SHP77 (cell line): ENCODE measurements around the gene APOA5.
"Not testable (repeated sequence)": the region's sequence is repeated elsewhere in the genome, so short reads cannot be mapped to it uniquely, and the experiment has no call there.

Source experiments
- DNase-seq, 2 experiments: peaks; one replicate each; lab custom pipeline; 2025; lab: John Stamatoyannopoulos, UW

The APOA5 gene

GRCh38 chr11:116791813-116792143, at the start of gene APOA5:
TSS of gene APOA5 (minus strand) at chr11:116791879. CDS start at chr11:116791860, 19 bp downstream.
- no peak for DNase-seq

- no peak for DNase-seq
These were observed 49.1 kb upstream of the APOA5 start for GRCh38 chr11:116840746-116841296.

DNA sequence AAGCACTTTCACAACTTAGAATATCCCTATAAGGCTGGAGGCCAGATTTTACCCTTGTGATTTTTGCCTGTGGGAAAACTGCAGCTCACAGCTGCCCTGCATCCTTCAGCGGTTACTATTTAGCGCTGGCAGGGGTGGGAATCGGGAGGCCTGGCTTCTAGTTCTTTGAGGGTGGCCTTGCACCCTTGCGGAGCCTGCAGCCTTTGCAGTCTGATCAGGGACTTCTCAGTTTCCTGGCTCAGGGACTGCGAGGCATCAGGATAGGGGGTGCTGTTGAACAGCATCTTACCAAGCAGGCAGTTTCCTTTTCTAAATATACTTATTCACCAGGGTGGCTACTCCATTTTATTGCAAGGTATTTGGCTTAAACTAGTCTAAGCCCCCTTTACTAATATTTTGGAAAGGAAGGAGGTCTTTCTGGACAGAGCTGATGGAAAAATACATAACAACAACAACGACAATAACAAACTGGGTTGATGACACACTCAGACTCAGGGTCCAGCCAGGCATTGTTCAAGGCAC, 48.6 kb upstream of the APOA5 start:
- no peak for DNase-seq

DNA sequence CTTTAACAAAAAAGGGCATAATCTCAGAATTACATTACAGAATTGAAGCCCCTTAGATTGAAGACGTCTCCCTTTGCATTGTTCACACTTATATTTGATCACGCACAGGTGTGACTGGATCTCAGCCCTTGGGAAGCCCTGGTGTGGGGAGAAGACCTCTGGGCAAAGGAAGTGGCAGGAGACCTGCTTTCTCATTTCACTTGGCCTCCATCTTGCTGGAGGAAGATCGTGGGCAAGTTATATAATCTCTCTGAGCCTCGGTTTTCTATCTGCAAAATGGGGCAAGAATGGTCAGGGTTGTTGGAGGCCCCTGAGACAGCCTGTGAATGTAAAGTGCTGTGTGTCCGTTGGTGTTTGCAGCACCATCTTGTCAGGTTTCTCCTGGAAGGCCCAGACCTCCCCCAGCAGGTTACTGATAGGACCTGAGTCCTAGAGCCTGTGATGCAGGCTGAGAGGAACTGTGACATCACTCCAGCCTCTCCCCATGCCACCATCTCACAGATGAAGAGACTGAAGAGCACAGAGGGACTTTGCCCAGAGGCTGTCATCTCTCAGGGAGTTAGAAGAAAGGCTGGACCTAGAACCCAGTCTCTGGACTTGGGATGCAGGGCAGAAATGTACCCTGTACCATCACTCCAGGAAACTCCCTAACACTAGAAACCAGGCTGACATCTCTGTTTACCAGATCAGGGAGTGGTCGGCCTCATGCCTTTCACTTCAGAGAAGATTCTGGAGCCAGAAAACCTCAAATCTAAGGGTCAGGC, 46.8 kb upstream of the APOA5 start:
- DNase-seq: no peak

DNA sequence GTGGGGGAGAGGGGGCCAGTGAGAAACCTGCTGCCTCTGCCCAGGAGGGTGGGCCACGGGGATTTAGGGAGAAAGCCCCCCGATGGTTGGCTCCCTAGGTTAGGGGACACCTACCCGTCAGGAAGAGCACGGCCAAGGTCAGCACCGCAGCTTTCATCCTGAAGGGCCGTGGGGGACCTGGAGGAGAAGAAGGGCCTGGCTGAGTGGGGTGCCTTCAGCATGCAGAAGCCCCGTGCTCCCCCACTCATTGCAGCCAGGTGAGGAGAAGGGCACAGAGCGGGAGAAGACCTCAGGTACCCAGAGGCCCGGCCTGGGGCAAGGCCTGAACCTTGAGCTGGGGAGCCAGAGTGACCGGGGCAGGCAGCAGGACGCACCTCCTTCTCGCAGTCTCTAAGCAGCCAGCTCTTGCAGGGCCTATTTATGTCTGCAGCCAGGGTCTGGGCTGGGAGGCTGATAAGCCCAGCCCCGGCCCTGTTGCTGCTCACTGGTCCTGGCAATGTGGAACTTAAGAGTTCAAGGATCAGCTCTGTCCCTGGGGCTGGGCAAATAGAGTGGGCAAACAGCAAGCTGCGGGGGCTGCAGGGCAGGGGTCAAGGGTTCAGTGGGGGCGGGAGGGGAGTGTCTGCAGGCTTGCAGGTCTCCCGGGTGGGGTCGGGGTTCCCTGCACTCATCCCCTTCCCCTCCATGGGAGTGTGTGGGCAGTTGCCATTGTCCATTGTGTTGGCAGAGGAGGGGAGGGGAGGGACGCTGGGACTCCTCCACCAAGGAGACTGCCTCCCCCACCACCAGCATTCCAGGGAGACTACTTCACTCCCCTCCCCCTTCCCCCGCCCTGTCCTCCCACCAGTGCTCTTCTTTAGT, 45.8 kb upstream of the APOA5 start, which contains the start of gene APOA1:
Gene APOA1 (minus strand): TSS at position 392 of the 861 bp plus-strand sequence. CDS start 235 bp downstream, at position 157.
- no peak for DNase-seq

DNA sequence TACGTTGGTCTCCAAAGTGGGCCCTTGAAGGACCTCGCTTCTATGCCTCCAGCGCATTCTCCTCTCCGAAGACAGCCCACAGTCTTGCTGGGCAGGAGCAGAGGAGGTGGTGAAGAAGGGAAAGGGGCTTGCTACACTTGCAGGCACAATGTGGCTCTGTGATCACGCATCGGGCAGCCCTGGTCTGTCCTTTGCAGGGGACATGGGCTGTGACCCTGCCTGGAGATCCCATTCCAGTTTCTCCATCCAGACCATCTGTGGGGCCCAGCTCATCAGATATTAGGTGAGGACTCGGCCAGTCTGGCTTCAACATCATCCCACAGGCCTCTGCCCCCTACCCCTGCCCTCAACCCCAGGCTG, 44.9 kb upstream of the APOA5 start:
- no peak for DNase-seq

DNA sequence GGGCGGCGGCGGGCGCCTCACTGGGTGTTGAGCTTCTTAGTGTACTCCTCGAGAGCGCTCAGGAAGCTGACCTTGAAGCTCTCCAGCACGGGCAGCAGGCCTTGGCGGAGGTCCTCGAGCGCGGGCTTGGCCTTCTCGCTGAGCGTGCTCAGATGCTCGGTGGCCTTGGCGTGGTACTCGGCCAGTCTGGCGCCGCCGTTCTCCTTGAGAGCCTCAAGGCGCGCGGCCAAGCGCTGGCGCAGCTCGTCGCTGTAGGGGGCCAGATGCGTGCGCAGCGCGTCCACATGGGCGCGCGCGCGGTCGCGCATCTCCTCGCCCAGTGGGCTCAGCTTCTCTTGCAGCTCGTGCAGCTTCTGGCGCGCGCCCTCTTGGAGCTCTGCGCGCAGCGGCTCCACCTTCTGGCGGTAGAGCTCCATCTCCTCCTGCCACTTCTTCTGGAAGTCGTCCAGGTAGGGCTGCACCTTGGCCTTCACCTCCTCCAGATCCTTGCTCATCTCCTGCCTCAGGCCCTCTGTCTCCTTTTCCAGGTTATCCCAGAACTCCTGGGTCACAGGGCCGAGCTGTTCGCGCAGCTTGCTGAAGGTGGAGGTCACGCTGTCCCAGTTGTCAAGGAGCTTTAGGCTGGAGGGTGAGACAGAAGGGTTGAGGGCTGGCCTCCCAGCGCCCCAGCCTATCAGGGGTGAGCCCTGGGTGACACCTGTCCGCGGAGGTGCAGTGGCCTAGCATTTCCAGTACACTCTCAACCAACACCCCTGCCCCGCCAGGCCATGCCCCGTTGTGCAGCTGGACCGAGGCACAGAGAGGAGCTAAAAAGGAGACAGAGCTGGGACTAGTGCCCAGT, 44.3 kb upstream of the APOA5 start:
- DNase-seq: peak; percentile 85 to 86

DNA sequence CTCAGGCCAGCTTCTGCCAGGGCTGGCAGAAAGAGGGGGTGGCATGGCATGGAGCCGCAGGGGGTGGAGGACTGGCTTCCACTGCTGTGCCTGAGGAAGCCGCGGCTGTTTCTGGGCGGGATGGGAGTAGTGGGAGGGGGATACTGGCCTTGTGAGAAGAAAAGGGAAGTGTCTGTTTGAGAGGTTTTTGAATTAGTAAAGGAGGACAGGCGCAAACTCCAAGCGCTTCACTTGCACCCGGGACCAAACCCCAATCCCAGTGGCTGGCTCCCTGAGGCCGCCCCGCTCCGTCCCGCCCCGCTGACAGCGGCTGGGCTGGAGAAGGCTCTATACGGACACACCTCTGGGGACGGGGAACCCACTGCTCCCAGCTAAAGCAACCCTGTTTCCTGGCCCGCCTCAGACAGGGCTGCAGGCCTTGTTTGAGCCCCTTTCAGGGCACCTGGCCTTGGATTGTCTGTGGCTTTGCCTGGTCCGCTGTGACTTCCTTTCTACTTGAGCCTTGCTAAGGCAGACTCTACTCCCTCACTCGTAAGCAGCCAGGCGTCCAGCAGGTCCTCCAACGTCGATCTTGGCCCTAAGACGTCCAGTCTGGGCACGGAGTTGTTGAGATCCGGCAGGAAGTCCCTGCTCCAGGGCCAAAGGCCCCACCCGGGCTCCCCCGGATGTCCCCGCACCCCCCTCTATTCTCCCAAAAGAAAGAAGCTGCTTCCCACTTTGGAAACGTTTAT, 43.5 kb upstream of the APOA5 start:
- DNase-seq: no peak

GRCh38 chr11:116834535-116835041, 42.9 kb upstream of the APOA5 start:
- not testable (repeated sequence) for DNase-seq

DNA sequence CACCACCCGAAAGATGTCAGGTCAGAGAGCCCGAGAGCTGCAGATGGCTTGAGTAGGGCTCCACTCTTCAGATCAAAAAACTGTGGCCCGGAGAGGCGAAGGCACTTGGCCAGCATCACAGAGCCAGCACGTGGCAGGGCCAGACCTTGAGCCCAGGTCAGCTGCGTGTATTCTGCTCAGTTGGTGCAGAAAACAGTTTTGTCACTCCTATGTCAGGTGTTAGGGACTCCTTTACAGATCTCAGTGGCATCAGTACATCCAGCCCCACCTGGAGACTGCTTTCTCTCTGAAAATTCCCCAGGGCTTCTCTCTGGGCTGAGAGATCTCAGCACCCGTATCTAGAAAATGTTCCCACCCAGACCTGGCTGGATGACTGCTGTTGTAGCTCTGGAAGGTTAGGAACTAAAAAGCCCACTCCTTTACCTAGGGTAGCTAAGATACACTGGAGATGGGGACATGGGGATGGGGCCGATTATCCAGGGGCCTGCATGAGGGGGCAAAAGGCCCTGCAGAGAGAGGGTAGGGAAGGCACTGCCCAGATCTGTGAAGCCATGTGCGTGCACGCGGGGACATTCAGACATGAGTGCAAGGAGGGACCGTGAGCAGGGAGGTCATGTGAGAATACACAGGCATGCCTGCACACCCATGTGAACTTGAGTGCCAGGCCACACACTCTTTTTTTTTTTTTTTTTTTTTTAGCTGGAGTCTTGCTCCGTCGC, 42.3 kb upstream of the APOA5 start:
- no peak for DNase-seq

DNA sequence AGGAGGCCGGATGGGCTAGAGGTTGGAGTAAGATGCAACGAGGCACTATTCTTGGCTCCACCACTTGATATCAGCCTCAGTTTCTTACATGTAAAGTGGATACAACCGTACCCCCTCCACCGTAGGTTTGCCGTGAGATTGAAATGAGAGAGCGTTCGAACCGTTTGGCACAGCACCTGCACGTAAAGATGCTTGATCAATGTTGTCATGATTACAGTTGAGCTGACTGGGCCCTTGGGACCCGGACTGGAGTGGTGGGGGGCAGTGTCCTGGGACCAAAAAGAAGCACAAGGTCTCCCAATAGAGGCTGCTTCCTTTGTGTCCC, 41.8 kb upstream of the APOA5 start:
- DNase-seq: no peak

GRCh38 chr11:116832350-116833290, 40.9 kb upstream of the APOA5 start:
- peak in 1 of 2 experiments; percentile 14 for DNase-seq

GRCh38 chr11:116831790-116832349, 40.2 kb upstream of the APOA5 start:
- no peak for DNase-seq

DNA sequence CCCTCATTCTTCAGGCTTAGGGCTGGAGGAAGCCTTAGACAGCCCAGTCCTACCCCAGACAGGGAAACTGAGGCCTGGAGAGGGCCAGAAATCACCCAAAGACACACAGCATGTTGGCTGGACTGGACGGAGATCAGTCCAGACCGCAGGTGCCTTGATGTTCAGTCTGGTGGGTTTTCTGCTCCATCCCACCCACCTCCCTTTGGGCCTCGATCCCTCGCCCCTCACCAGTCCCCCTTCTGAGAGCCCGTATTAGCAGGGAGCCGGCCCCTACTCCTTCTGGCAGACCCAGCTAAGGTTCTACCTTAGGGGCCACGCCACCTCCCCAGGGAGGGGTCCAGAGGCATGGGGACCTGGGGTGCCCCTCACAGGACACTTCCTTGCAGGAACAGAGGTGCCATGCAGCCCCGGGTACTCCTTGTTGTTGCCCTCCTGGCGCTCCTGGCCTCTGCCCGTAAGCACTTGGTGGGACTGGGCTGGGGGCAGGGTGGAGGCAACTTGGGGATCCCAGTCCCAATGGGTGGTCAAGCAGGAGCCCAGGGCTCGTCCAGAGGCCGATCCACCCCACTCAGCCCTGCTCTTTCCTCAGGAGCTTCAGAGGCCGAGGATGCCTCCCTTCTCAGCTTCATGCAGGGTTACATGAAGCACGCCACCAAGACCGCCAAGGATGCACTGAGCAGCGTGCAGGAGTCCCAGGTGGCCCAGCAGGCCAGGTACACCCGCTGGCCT, 38.7 kb upstream of the APOA5 start:
- no peak for DNase-seq

DNA sequence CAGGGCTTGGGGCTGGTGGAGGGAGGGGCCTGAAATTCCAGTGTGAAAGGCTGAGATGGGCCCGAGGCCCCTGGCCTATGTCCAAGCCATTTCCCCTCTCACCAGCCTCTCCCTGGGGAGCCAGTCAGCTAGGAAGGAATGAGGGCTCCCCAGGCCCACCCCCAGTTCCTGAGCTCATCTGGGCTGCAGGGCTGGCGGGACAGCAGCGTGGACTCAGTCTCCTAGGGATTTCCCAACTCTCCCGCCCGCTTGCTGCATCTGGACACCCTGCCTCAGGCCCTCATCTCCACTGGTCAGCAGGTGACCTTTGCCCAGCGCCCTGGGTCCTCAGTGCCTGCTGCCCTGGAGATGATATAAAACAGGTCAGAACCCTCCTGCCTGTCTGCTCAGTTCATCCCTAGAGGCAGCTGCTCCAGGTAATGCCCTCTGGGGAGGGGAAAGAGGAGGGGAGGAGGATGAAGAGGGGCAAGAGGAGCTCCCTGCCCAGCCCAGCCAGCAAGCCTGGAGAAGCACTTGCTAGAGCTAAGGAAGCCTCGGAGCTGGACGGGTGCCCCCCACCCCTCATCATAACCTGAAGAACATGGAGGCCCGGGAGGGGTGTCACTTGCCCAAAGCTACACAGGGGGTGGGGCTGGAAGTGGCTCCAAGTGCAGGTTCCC, 38.0 kb upstream of the APOA5 start, which contains the start of gene APOC3:
Gene APOC3 (plus strand): TSS at position 383 of the 659 bp plus-strand sequence. CDS start 676 bp downstream, outside the sequence.
- no peak for DNase-seq

DNA sequence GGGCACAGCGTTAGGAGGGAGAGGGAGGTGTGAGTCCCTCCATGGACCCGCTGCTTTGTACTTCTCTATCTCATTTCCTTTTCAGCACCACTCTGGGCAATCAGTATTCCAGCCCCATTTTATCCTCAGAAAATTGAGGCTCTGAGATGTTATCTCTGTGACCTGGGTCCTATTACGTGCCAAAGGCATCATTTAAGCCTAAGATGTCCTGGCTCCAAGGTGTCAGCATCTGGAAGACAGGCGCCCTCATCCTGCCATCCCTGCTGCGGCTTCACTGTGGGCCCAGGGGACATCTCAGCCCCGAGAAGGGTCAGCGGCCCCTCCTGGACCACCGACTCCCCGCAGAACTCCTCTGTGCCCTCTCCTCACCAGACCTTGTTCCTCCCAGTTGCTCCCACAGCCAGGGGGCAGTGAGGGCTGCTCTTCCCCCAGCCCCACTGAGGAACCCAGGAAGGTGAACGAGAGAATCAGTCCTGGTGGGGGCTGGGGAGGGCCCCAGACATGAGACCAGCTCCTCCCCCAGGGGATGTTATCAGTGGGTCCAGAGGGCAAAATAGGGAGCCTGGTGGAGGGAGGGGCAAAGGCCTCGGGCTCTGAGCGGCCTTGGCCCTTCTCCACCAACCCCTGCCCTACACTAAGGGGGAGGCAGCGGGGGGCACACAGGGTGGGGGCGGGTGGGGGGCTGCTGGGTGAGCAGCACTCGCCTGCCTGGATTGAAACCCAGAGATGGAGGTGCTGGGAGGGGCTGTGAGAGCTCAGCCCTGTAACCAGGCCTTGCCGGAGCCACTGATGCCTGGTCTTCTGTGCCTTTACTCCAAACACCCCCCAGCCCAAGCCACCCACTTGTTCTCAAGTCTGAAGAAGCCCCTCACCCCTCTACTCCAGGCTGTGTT, 37.2 kb upstream of the APOA5 start:
- DNase-seq: no peak
